Hippocampal formation (tissue), 2 donors: Measurements from ENCODE around the gene ZNF346.

ENCODE experiments used
- DNase-seq, 2 donors: peaks; one replicate each; lab custom pipeline; 2025; lab: John Stamatoyannopoulos, UW

The ZNF346 gene

GRCh38 chr5:177117441-177118045, 95.0 kb downstream of the ZNF346 start:
- DNase-seq, result no peak

DNA sequence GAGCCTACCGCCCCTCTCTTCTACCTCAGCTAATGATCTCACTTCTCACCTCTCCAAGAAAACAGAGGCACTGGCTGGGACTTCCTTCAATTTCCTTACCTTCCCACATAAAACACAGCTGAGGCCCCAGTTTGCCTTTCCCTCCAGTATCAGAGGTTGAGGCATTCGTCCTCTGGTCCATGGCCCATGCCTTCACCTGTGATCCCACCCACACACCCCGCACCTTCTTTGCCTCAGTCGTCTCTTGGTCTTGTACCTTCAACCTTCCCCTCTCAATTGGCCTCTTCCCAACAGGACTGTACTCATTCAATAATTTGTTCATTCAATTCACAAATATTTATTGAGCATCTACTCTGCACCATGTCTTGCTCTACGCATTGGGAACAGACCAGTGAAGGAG, 100.1 kb downstream of the ZNF346 start:
- no peak for DNase-seq

GRCh38 chr5:177123789-177124485, 101.4 kb downstream of the ZNF346 start:
- DNase-seq, result no peak

- no peak for DNase-seq
Measured at GRCh38 chr5:177124486-177124991, 102.0 kb downstream of the ZNF346 start.

GRCh38 chr5:177126771-177127170, 104.3 kb downstream of the ZNF346 start:
- no peak for DNase-seq

GRCh38 chr5:177128551-177128981, 106.1 kb downstream of the ZNF346 start:
- DNase-seq, result no peak

DNA sequence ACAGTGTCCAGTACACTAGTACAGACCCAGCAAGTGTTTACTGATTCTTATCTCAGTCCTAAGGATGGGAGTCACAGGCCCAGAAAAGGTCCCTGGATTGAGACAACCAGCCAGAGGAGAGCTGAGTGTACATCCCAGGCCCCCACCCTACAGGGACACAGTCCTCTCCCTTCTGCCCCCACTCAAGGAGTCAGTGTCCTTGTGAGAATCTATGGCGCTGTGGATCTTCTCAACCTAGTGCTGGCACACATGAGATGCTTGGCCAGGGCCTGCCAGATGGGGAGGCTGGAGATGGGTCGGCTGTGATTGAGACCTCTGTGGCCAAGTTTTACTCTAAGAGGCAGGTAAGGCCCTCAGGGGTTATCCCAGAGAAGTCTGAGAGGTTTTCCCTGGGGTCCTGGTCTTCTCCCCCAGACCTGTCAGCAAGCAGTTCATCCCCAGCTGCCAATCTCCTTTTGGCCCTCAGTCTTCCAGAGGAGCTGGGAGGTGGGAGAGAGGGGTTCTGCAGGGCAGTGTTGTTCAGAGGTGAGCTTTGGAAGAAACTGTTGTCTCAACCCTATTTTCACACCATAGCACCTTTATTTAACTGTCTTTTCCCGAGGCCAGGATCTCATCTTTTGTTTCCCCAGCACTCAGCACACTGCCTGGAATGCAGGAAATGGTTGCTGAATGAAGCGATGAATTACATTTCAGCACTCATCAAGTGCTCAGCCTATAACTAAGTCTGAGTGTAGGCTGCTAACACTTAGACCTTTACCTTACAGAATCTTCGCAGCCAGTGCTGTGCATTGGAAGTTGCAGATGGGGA, 107.9 kb downstream of the ZNF346 start:
- DNase-seq, result no peak
